IMR-90 (cell line): ENCODE data around the gene DDX31. TPM values are rescaled to one million over a fixed set of nuclear protein-coding genes. Genes with fewer than 3 reads are reported as not detected.

Experiments used
- ATAC-seq: fragments of 200-7000 bp; cut with Tn5 transposase; 2 replicates; pipeline ENCODE4 v1.9.1; 2020; ENCODE audit warnings: low read depth, mild to moderate bottlenecking, moderate library complexity
- BruUV-seq: library from RNA; stranded (reverse); fragments of 400-500 nt; replicated peaks from 2 replicates; lab custom pipeline; 2021; lab: Mats Ljungman, UMichigan
- CTCF ChIA-PET: fragments of 300-600 bp; formaldehyde crosslinking; extraction: SDS; loops from one replicate; lab custom pipeline; 2021; ENCODE audit warnings: antibody characterized with exemption; lab: Yijun Ruan, JAX
- POLR2A ChIA-PET: fragments of 300-600 bp; sonication (Branson Sonifier 250); formaldehyde crosslinking; loops from one replicate; lab custom pipeline; 2022; ENCODE audit warnings: antibody characterized with exemption; ENCODE audit not compliant: unreplicated experiment; lab: Charles Lee
- DNase-seq: peaks from one replicate; pipeline ENCODE4 v3.0.0; 2013
- H2AFZ ChIP-seq: replicated peaks from 2 replicates; pipeline ENCODE3; 2013; ENCODE audit warnings: low read length, mild to moderate bottlenecking; ENCODE audit not compliant: poor library complexity
- H2AK5ac ChIP-seq: 2 replicates; pipeline ENCODE4 v1.6.1; 2013; ENCODE audit warnings: low read depth, low read length, inconsistent platforms
- H2AK9ac ChIP-seq: replicated peaks from 2 replicates; pipeline ENCODE3; 2013; ENCODE audit warnings: mild to moderate bottlenecking, low read depth, low read length, moderate library complexity; ENCODE audit not compliant: poor library complexity
- H2BK120ac ChIP-seq: 2 replicates; pipeline ENCODE4 v1.6.1; 2013; ENCODE audit warnings: low read depth, low read length, inconsistent platforms
- H2BK15ac ChIP-seq: 3 replicates; pipeline ENCODE4 v1.6.1; 2013; ENCODE audit warnings: low read depth, low read length, inconsistent platforms
- H2BK20ac ChIP-seq: 2 replicates; pipeline ENCODE4 v1.6.1; 2013; ENCODE audit warnings: low read depth, mild to moderate bottlenecking, inconsistent platforms, low read length, moderate library complexity
- H2BK5ac ChIP-seq: 2 replicates; pipeline ENCODE4 v1.6.1; 2013; ENCODE audit warnings: mild to moderate bottlenecking, low read depth, low read length, inconsistent platforms; ENCODE audit not compliant: poor library complexity, severe bottlenecking
- H3K14ac ChIP-seq: replicated peaks from 2 replicates; pipeline ENCODE4 v1.6.1; 2013; ENCODE audit warnings: low read depth, low read length, inconsistent platforms
- H3K18ac ChIP-seq: 2 replicates; pipeline ENCODE4 v1.6.1; 2013; ENCODE audit warnings: low read depth, low read length, control low read depth
- H3K23ac ChIP-seq: 2 replicates; pipeline ENCODE4 v1.6.1; 2013; ENCODE audit warnings: low read depth, low read length, inconsistent platforms
- H3K27ac ChIP-seq: 2 replicates; pipeline ENCODE4 v1.5.1; 2013; ENCODE audit warnings: mild to moderate bottlenecking, control low read depth, low read length; ENCODE audit not compliant: insufficient read depth
- H3K27me3 ChIP-seq: 2 replicates; pipeline ENCODE4 v1.6.1; 2013; ENCODE audit warnings: low read length; ENCODE audit not compliant: control insufficient read depth, insufficient read depth
- H3K36me3 ChIP-seq: 2 replicates; pipeline ENCODE4 v1.6.1; 2013; ENCODE audit warnings: low read length, mixed read lengths; ENCODE audit not compliant: control insufficient read depth, insufficient read depth
- H3K4ac ChIP-seq: 2 replicates; pipeline ENCODE4 v1.6.1; 2013; ENCODE audit warnings: low read depth, low read length, inconsistent platforms
- H3K4me1 ChIP-seq: 2 replicates; pipeline ENCODE4 v1.6.1; 2013; ENCODE audit warnings: low read length, mixed read lengths; ENCODE audit not compliant: control insufficient read depth, insufficient read depth
- H3K4me2 ChIP-seq: 2 replicates; pipeline ENCODE4 v1.6.1; 2013; ENCODE audit warnings: low read depth, mild to moderate bottlenecking, control low read depth, low read length, moderate library complexity
- H3K4me3 ChIP-seq: 2 replicates; pipeline ENCODE4 v1.5.1; 2013; ENCODE audit warnings: low read depth, mild to moderate bottlenecking, control low read depth, low read length, moderate library complexity; ENCODE audit not compliant: insufficient read depth
- H3K56ac ChIP-seq: 2 replicates; pipeline ENCODE4 v1.6.1; 2013; ENCODE audit warnings: low read length, inconsistent platforms; ENCODE audit not compliant: insufficient read depth; ENCODE audit errors: extremely low read depth
- H3K79me1 ChIP-seq, 2 experiments: 2 replicates each; pipeline ENCODE4 v1.6.1; 2013; ENCODE audit warnings: low read length in 2 of 2, inconsistent platforms in 1 of 2, low read depth in 1 of 2
- H3K9ac ChIP-seq: 2 replicates; pipeline ENCODE4 v1.6.1; 2013; ENCODE audit warnings: low read depth, low read length, control low read depth
- H3K9me1 ChIP-seq: 2 replicates; pipeline ENCODE4 v1.6.1; 2013; ENCODE audit warnings: low read length, inconsistent platforms; ENCODE audit not compliant: insufficient read depth
- H3K9me3 ChIP-seq: 2 replicates; pipeline ENCODE4 v1.6.1; 2013; ENCODE audit warnings: low read length; ENCODE audit not compliant: control insufficient read depth, insufficient read depth
- H4K20me1 ChIP-seq: 2 replicates; pipeline ENCODE4 v1.6.1; 2013; ENCODE audit warnings: low read length, inconsistent platforms; ENCODE audit not compliant: insufficient read depth
- H4K5ac ChIP-seq: 2 replicates; pipeline ENCODE4 v1.6.1; 2013; ENCODE audit warnings: mild to moderate bottlenecking, low read depth, low read length, control low read depth
- H4K8ac ChIP-seq, 2 experiments: 2 replicates each; pipeline ENCODE4 v1.6.1; 2013; ENCODE audit warnings: low read depth in 2 of 2, low read length in 2 of 2, control low read depth in 1 of 2, inconsistent platforms in 1 of 2
- H4K91ac ChIP-seq: 2 replicates; pipeline ENCODE4 v1.6.1; 2013; ENCODE audit warnings: low read depth, low read length, inconsistent platforms; ENCODE audit not compliant: insufficient read depth
- BHLHE40 ChIP-seq: fragments of 150-350 bp; IDR thresholded peaks from 2 replicates; pipeline ENCODE4 v1.6.1; 2016; ENCODE audit warnings: mild to moderate bottlenecking, low read depth, low read length
- CEBPB ChIP-seq: IDR thresholded peaks from 2 replicates; pipeline ENCODE4 v1.6.1; 2012; ENCODE audit warnings: low read depth, low read length, improper control_type of control experiment
- CHD1 ChIP-seq: IDR thresholded peaks from 2 replicates; pipeline ENCODE4 v1.6.1; 2012; ENCODE audit warnings: low read depth, low read length, improper control_type of control experiment
- CTCF ChIP-seq: conservative IDR thresholded peaks from 2 replicates; pipeline ENCODE4 v1.5.1; 2012; ENCODE audit warnings: mild to moderate bottlenecking, low read depth, low read length, improper control_type of control experiment
- ELK1 ChIP-seq: fragments of 150-350 bp; IDR thresholded peaks from 2 replicates; pipeline ENCODE4 v1.6.1; 2016; ENCODE audit warnings: low read depth, mild to moderate bottlenecking, low read length, moderate library complexity, borderline replicate concordance
- FOS ChIP-seq: fragments of 150-350 bp; IDR thresholded peaks from 2 replicates; pipeline ENCODE4 v1.6.1; 2016; ENCODE audit warnings: low read depth, low read length
- MAFK ChIP-seq: IDR thresholded peaks from 2 replicates; pipeline ENCODE4 v1.6.1; 2012; ENCODE audit warnings: low read depth, low read length, improper control_type of control experiment
- MAZ ChIP-seq: IDR thresholded peaks from 2 replicates; pipeline ENCODE4 v1.6.1; 2012; ENCODE audit warnings: low read depth, mild to moderate bottlenecking, low read length, improper control_type of control experiment, moderate library complexity, borderline replicate concordance
- MXI1 ChIP-seq: IDR thresholded peaks from 2 replicates; pipeline ENCODE4 v1.6.1; 2012; ENCODE audit warnings: low read depth, mild to moderate bottlenecking, low read length, moderate library complexity, borderline replicate concordance
- NFE2L2 ChIP-seq: fragments of 150-350 bp; IDR thresholded peaks from 2 replicates; pipeline ENCODE4 v1.6.1; 2016; ENCODE audit warnings: low read depth, mild to moderate bottlenecking, low read length
- POLR2A ChIP-seq: IDR thresholded peaks from 2 replicates; pipeline ENCODE4 v1.6.1; 2012; ENCODE audit warnings: mild to moderate bottlenecking, low read depth, low read length
- RAD21 ChIP-seq: IDR thresholded peaks from 2 replicates; pipeline ENCODE4 v1.6.1; 2012; ENCODE audit warnings: low read length, improper control_type of control experiment
- RCOR1 ChIP-seq: IDR thresholded peaks from 2 replicates; pipeline ENCODE4 v1.6.1; 2012; ENCODE audit warnings: mild to moderate bottlenecking, low read length, improper control_type of control experiment; ENCODE audit not compliant: insufficient replicate concordance
- RFX5 ChIP-seq: IDR thresholded peaks from 2 replicates; pipeline ENCODE4 v1.8.0; 2012; ENCODE audit warnings: low read depth, mild to moderate bottlenecking, low read length, moderate library complexity
- SMC3 ChIP-seq: fragments of 150-350 bp; IDR thresholded peaks from 2 replicates; pipeline ENCODE4 v1.6.1; 2016; ENCODE audit warnings: low read depth, mild to moderate bottlenecking, antibody characterized with exemption, low read length, moderate library complexity
- USF2 ChIP-seq: fragments of 150-350 bp; IDR thresholded peaks from 2 replicates; pipeline ENCODE4 v1.6.1; 2017; ENCODE audit warnings: mild to moderate bottlenecking, antibody characterized with exemption, low read length, low read depth
- WGBS, 2 experiments: methylation state at CpG; one replicate each; pipeline versions ENCODE4 v1.1.5 to v1.1.7; 2013; ENCODE audit warnings: missing lambda C conversion rate in 2 of 2; ENCODE audit not compliant: insufficient read length in 1 of 2; ENCODE audit errors: extremely low coverage in 2 of 2; 5-methylcytosine and 5-hydroxymethylcytosine counted together
- dilution Hi-C: fragments of 300-500 bp; cut with HindIII; formaldehyde crosslinking; loops from one replicate; pipeline ENCODE4 v1.14.3; 2018; ENCODE audit warnings: low sequenced_read_pairs; ENCODE audit not compliant: unreplicated experiment
- in situ Hi-C: fragments of 300-500 bp; cut with MboI; formaldehyde crosslinking; loops from 3 replicates; pipeline ENCODE4 v1.14.3; 2019; ENCODE audit warnings: low sequenced_read_pairs, inconsistent platforms, mixed read lengths
- intact Hi-C: fragments of 100-400 bp; cut with micrococcal nuclease; formaldehyde crosslinking; loops from 2 replicates; pipeline ENCODE4 v1.10.0; 2022
- polyA plus RNA-seq, 3 experiments: library from polyadenylated mRNA; depleted of rRNA; stranded (reverse); fragments of >200 nt; gene quantifications; 2 replicates each; pipeline ENCODE4 v1.2.3, GENCODE V29; 2012; ENCODE audit warnings: low replicate concordance in 1 of 3
- total RNA-seq: library from RNA; depleted of rRNA; stranded (reverse); fragments of >200 nt; gene quantifications from 2 replicates; pipeline ENCODE4 v1.2.3, GENCODE V29; 2012

DDX31 gene
- total and polyA plus RNA-seq, 2 of the 4 experiments (the other 2 are of a cell fraction): 10.7 to 14.0 TPM

- Histone ChIP-seq H3K4me2 (no peak overlapping the region), H3K56ac (no peak overlapping the region), H3K27me3 (no peaks in the 10 kb centered on the region), H2BK20ac (no peak overlapping the region), H3K4me1 (peaks cover 10% of the 10 kb centered on the region), H3K4me3 (no peak overlapping the region), H2AFZ (no peak overlapping the region), H3K9me1 (peaks cover 12% of the 10 kb centered on the region), H3K18ac (no peak overlapping the region), H3K4ac (no peak overlapping the region), H2BK5ac (no peak overlapping the region), H4K91ac (no peak overlapping the region), H3K14ac (no peak overlapping the region), H4K20me1 (peaks cover 3% of the 10 kb centered on the region; the same call in 1 of the 2 replicates), H2AK5ac (no peak overlapping the region), H2AK9ac (no peak overlapping the region), H3K9me3 (no peaks in the 10 kb centered on the region), H3K79me1 (peaks cover 0 to 8% of the 10 kb centered on the region in 2 experiments; a peak in 3 of 4 replicates), H2BK15ac (no peak overlapping the region), H3K9ac (no peak overlapping the region), H3K23ac (no peak overlapping the region), H3K36me3 (peaks cover 42% of the 10 kb centered on the region), H2BK120ac (no peak overlapping the region), H4K8ac (no peak overlapping the region), H3K27ac (no peak overlapping the region), H4K5ac (no peak overlapping the region)
- ChIA-PET CTCF (interaction anchor here (0.7 to 1.9 kb wide), 2 partner anchors 11 to 16 kb away, joined by 3 to 4 read pairs; no protein-coding TSS in a partner anchor), POLR2A (no interaction called here)
- intact Hi-C loops: no loop called here
- ATAC-seq: no peak
- DNase-seq: no peak
- no TSS peak for BruUV-seq
- TF ChIP-seq FOS: no peak
- TF ChIP-seq CTCF: no peak
- TF ChIP-seq SMC3: no peak
- no peak for TF ChIP-seq CHD1
- TF ChIP-seq BHLHE40: no peak
- no peak for TF ChIP-seq RCOR1
- no peak for TF ChIP-seq MXI1
- no peak for TF ChIP-seq NFE2L2
- no peak for TF ChIP-seq RFX5
- TF ChIP-seq ELK1: no peak
- TF ChIP-seq MAFK: no peak
- TF ChIP-seq USF2: no peak
- no peak for TF ChIP-seq MAZ
- no peak for TF ChIP-seq RAD21
- no peak for TF ChIP-seq POLR2A
- TF ChIP-seq CEBPB: no peak
- dilution Hi-C loops: no loop called here
- WGBS, 2 experiments: no CpG with 5 or more reads among the region's 3 CpGs
- in situ Hi-C loops: no loop called here
Observed at GRCh38 chr9:132644251-132644650, 25.5 kb downstream of the DDX31 start.
